Measurements from ENCODE around the gene KPNA5. TPM values are rescaled to one million over a fixed set of nuclear protein-coding genes. Genes with fewer than 3 reads are reported as not detected.
A peak's percentile ranks its signal among the peaks of the same experiment; 100 is the strongest.

KPNA5 gene
- total and polyA plus RNA-seq, 2 of the 8 experiments (the other 6 are each of a cell fraction or from before 2014, with no cell fraction given): 2.0 to 9.7 TPM

GRCh38 chr6:116680880-116681672 lies at the start of gene KPNA5 (continued):
- TF ChIP-seq KDM4A (IDR thresholded peaks at IDR 0.05; ENCODE audit: low read depth, low read length, severe bottlenecking) (peak; percentile 54), POLR2AphosphoS5 (IDR thresholded peaks at IDR 0.05; ENCODE audit: low read depth, low read length) (peak; percentile 99), ATF3 (IDR thresholded peaks at IDR 0.05; ENCODE audit: insufficient read depth, low read depth, low read length) (no peak), CTCF (IDR thresholded peaks at IDR 0.05; ENCODE audit: control extremely low read depth in 1 of 3, insufficient read depth in 1 of 3, low read depth in 1 of 3, low read length in 3 of 3) (no peak), ATF2 (IDR thresholded peaks at IDR 0.05; ENCODE audit: low read length) (no peak), POU5F1 (IDR thresholded peaks at IDR 0.05; ENCODE audit: low read depth, low read length) (no peak), SIX5 (IDR thresholded peaks at IDR 0.05; ENCODE audit: low read depth, low read length) (no peak), USF2 (IDR thresholded peaks at IDR 0.05; ENCODE audit: low read length) (no peak), KDM5A (IDR thresholded peaks at IDR 0.05; ENCODE audit: low read length) (no peak), SIN3A (conservative IDR thresholded peaks at IDR 0.05 in 1 of 2, IDR thresholded peaks at IDR 0.05 in 1 of 2; ENCODE audit: low read depth in 1 of 2, low read length in 2 of 2) (0 out of 4 replicates have a peak, but pooled peaks of 1 of the 2 experiments have one; percentile 33), BRCA1 (IDR thresholded peaks at IDR 0.05; ENCODE audit: low read depth, low read length) (no peak), NRF1 (IDR thresholded peaks at IDR 0.05; ENCODE audit: low read depth, low read length) (no peak), MAFK (IDR thresholded peaks at IDR 0.05; ENCODE audit: low read depth, low read length) (no peak), BCL11A (IDR thresholded peaks at IDR 0.05; ENCODE audit: low read depth in 2 of 2, low read length in 2 of 2) (no peak), RAD21 (IDR thresholded peaks at IDR 0.05 in 1 of 2, conservative IDR thresholded peaks at IDR 0.05 in 1 of 2; ENCODE audit: low read depth in 2 of 2, low read length in 2 of 2) (no peak), E2F6 (IDR thresholded peaks at IDR 0.05) (0 out of 2 replicates have a peak, but pooled peaks have one; percentile 26)
